Ishikawa (cell line): ENCODE data around the gene FCER2.

ENCODE experiments used
- CEBPB ChIP-seq: IDR thresholded peaks from 2 replicates; pipeline ENCODE4 v1.6.1; 2012
- CREB1 ChIP-seq: IDR thresholded peaks from 2 replicates; pipeline ENCODE4 v1.6.1; 2012; ENCODE audit warnings: low read depth
- EGR1 ChIP-seq: IDR thresholded peaks from 2 replicates; pipeline ENCODE4 v1.6.1; 2012
- EP300 ChIP-seq: IDR thresholded peaks from 2 replicates; pipeline ENCODE4 v1.6.1; 2012; ENCODE audit warnings: borderline replicate concordance
- FOXM1 ChIP-seq: IDR thresholded peaks from 2 replicates; pipeline ENCODE4 v1.6.1; 2012; ENCODE audit warnings: low read depth, borderline replicate concordance
- MAX ChIP-seq: IDR thresholded peaks from 2 replicates; pipeline ENCODE4 v1.6.1; 2012
- NFIC ChIP-seq: IDR thresholded peaks from 2 replicates; pipeline ENCODE4 v1.6.1; 2012
- RAD21 ChIP-seq: IDR thresholded peaks from 2 replicates; pipeline ENCODE4 v1.6.1; 2012; ENCODE audit warnings: low read depth
- REST ChIP-seq: IDR thresholded peaks from 2 replicates; pipeline ENCODE4 v1.6.1; 2012; ENCODE audit warnings: low read depth, mild to moderate bottlenecking
- TAF1 ChIP-seq: IDR thresholded peaks from 2 replicates; pipeline ENCODE4 v1.6.1; 2012; ENCODE audit warnings: low read depth, mild to moderate bottlenecking
- TCF12 ChIP-seq: IDR thresholded peaks from 2 replicates; pipeline ENCODE4 v1.6.1; 2012; ENCODE audit warnings: low read depth
- USF1 ChIP-seq: IDR thresholded peaks from 2 replicates; pipeline ENCODE4 v1.6.1; 2012
- YY1 ChIP-seq: IDR thresholded peaks from 2 replicates; pipeline ENCODE4 v1.6.1; 2012; ENCODE audit warnings: low read depth
- ZBTB7A ChIP-seq: IDR thresholded peaks from 2 replicates; pipeline ENCODE4 v1.6.1; 2012; ENCODE audit warnings: low read depth

GRCh38 chr19:7657131-7657751 lies 44.7 kb downstream of the FCER2 start:
- TF ChIP-seq EGR1: no peak
- no peak for TF ChIP-seq MAX
- TF ChIP-seq CEBPB: no peak
- no peak for TF ChIP-seq RAD21
- no peak for TF ChIP-seq TAF1
- no peak for TF ChIP-seq YY1
- TF ChIP-seq EP300: no peak
- TF ChIP-seq REST: no peak
- no peak for TF ChIP-seq ZBTB7A
- TF ChIP-seq FOXM1: no peak
- no peak for TF ChIP-seq TCF12
- TF ChIP-seq CREB1: no peak
- TF ChIP-seq NFIC: no peak
- TF ChIP-seq USF1: no peak
